Progenitor cell of endocrine pancreas (in vitro differentiated cells): ENCODE data around the gene SYDE2. TPM values are rescaled to one million over a fixed set of nuclear protein-coding genes. Genes with fewer than 3 reads are reported as not detected.
A peak's percentile ranks its signal among the peaks of the same experiment; 100 is the strongest.

Experiments
- DNase-seq: peaks from one replicate; pipeline ENCODE4 v3.0.0; 2021; ENCODE audit warnings: low spot score; ENCODE audit not compliant: unreplicated experiment
- H3K27ac Mint-ChIP-seq: 2 replicates; pipeline ENCODE4 v1.8.0; 2021; ENCODE audit warnings: mild to moderate bottlenecking, moderate library complexity, mixed read lengths
- H3K27me3 Mint-ChIP-seq: 2 replicates; pipeline ENCODE4 v1.8.0; 2021; ENCODE audit warnings: mixed read lengths
- H3K36me3 Mint-ChIP-seq: 2 replicates; pipeline ENCODE4 v1.8.0; 2022; ENCODE audit warnings: mixed read lengths; ENCODE audit not compliant: insufficient read depth
- H3K4me1 Mint-ChIP-seq: 2 replicates; pipeline ENCODE4 v1.8.0; 2021; ENCODE audit warnings: low read depth, mixed read lengths
- H3K4me3 Mint-ChIP-seq: 2 replicates; pipeline ENCODE4 v1.8.0; 2021; ENCODE audit warnings: low read depth, mild to moderate bottlenecking, moderate library complexity, mixed read lengths
- H3K9me3 Mint-ChIP-seq: 2 replicates; pipeline ENCODE4 v1.8.0; 2021; ENCODE audit warnings: low read depth, mixed read lengths
- total RNA-seq: library from RNA; stranded (reverse); gene quantifications from 2 replicates; pipeline ENCODE4 v1.2.1, GENCODE V29; 2021
- TF ChIP-seq, protein P1 (sequence below): fragments of 200-600 bp; sonication (generic); IDR thresholded peaks from one replicate; pipeline ENCODE4 v1.5.0; 2021; ENCODE audit warnings: antibody characterized with exemption, mild to moderate bottlenecking; ENCODE audit not compliant: unreplicated experiment

SYDE2 gene
- total RNA-seq, 1 donor from 2014 or later, result 24.2 TPM

DNA sequence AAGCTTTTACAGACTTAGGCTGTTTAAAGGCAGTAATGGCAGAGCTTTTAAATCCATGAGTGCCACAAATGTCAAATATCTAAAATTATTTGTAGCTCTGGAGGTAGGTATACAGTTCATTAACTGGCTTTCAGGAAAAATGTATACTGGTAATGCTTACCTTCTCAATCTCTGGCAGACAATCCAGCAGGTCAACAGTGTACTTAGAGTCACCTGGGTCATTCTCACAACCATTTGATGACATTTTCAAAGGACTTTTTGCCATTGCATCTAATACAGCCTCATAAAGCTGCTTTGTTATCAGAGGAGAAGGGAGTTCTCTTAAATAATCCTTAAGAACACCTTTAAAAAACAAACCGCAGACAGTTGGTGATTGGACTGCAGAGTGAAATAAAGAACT is 31.9 kb downstream of the SYDE2 start:
- Mint-ChIP-seq H3K4me1 (peaks cover 24% of the 10 kb centered on the region), H3K4me3 (no peak overlapping the region), H3K27ac (no peak overlapping the region), H3K9me3 (no peaks in the 10 kb centered on the region), H3K27me3 (no peaks in the 10 kb centered on the region), H3K36me3 (peaks cover 7% of the 10 kb centered on the region)
- DNase-seq, result no peak
- TF ChIP-seq, protein P1, sequence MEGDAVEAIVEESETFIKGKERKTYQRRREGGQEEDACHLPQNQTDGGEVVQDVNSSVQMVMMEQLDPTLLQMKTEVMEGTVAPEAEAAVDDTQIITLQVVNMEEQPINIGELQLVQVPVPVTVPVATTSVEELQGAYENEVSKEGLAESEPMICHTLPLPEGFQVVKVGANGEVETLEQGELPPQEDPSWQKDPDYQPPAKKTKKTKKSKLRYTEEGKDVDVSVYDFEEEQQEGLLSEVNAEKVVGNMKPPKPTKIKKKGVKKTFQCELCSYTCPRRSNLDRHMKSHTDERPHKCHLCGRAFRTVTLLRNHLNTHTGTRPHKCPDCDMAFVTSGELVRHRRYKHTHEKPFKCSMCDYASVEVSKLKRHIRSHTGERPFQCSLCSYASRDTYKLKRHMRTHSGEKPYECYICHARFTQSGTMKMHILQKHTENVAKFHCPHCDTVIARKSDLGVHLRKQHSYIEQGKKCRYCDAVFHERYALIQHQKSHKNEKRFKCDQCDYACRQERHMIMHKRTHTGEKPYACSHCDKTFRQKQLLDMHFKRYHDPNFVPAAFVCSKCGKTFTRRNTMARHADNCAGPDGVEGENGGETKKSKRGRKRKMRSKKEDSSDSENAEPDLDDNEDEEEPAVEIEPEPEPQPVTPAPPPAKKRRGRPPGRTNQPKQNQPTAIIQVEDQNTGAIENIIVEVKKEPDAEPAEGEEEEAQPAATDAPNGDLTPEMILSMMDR, result no peak

DNA sequence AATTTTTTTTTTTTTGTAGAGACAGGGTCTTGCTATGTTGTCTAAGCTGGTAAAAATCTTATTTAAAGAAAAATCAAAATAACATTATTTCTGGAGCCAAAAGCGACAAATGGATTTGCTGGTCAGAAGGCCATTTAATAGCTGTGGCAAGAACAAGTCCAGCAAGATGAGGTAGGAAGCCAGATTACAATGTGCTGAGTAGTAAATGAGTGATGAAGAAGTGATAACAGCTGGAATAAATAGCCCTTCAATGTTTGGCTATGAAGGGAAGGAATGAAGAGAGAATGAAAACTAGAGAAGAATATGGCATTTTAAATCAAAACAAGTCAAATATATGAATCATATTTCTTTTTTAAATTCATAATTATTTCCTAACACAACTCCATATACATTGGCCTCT is 34.5 kb downstream of the SYDE2 start:
- TF ChIP-seq, protein P1, result no peak
- Mint-ChIP-seq H3K9me3 (no peaks in the 10 kb centered on the region), H3K36me3 (peaks cover 11% of the 10 kb centered on the region), H3K4me3 (no peak overlapping the region), H3K27ac (no peak overlapping the region), H3K4me1 (peaks cover 10% of the 10 kb centered on the region), H3K27me3 (no peaks in the 10 kb centered on the region)
- no peak for DNase-seq

DNA sequence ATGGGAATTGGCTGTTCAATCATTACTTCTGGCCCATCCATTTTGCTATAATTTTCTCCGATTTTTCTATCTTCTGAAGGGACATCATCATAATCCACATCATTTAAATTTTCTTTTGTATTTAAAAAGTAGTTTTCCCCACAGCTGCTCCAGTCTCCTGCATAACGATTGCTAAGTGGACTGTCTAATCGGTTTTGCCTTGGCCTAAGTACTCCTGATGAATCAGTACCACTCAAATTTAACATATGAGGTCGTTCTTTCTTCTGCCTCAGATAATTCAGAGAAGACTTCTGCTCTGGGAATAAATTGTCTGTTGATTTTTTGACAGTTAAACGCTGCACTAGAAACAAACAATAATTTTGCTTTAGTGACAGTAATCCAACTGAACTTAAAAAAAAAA is 41.9 kb downstream of the SYDE2 start:
- Mint-ChIP-seq H3K27me3 (no peaks in the 10 kb centered on the region), H3K36me3 (peaks cover 10% of the 10 kb centered on the region), H3K4me1 (peaks cover 18% of the 10 kb centered on the region)

DNA sequence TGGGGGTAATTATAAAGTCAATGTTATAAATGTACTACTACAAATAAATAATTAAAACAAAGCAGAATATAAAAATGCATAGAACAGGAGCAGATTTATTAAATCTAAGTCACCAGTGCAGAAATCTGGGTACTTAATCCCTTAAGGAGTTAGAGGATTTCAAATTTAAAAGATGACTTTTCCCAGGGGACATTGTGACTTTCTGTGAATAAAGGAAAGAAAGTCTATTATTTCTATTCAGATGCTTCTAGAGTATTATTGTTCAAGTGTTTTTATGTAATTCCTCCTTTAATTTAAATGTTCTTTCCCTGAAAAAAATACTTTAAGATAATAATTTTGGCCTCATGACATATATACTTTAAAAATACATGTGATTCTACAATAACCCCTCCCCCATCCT is 43.4 kb downstream of the SYDE2 start:
- Mint-ChIP-seq H3K27me3 (no peaks in the 10 kb centered on the region), H3K4me1 (peaks cover 17% of the 10 kb centered on the region), H3K27ac (no peak overlapping the region), H3K4me3 (no peak overlapping the region), H3K9me3 (no peaks in the 10 kb centered on the region), H3K36me3 (peaks cover 8% of the 10 kb centered on the region)
- no peak for DNase-seq
- TF ChIP-seq, protein P1, result no peak

More for the DNA sequence above, 41.9 kb downstream of the SYDE2 start:
- Mint-ChIP-seq H3K27ac (no peak overlapping the region), H3K9me3 (no peaks in the 10 kb centered on the region), H3K4me3 (no peak overlapping the region)
- DNase-seq, result no peak
- TF ChIP-seq, protein P1, result no peak

DNA sequence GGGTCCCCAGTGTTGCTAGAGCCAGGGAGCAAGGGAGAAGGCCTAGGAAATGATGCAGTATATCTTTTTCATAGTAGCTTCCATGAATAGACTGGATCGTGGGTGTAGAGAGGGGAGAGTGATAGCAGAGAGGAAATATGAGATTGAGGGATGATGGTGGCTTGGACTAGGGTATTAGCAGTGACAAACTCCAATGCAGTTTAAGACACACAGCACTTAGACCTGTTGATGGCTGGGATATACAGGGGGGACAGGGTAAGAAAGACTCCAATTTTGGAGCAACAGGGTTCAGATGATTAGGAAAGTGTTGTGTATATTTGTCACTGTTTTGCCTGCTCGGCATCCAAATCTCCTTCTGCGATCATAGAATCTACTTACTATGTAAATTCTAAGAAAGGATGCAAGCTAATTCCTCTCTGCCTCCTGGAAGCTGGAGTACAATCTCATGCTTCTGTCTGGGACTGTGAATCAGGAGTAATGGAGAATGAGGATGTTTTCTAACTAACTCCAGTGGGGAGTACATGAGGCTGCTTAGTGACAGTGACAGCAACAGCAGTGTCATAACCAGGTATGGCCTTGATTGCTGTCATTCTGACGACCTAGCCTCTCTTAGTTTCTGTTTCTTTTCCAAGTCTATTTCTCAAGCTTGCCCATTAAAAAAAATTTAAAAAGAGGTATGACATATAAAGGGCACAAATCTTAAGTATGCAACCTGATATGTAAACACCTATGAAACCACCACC is 47.5 kb downstream of the SYDE2 start:
- no peak overlapping the region for H3K4me3 Mint-ChIP-seq
- peak overlapping the region; percentile 61 for H3K27ac Mint-ChIP-seq
- H3K36me3 Mint-ChIP-seq, result peaks cover 3% of the 10 kb centered on the region
- H3K27me3 Mint-ChIP-seq, result no peaks in the 10 kb centered on the region
- H3K4me1 Mint-ChIP-seq, result peaks cover 29% of the 10 kb centered on the region
- TF ChIP-seq, protein P1, result no peak
- H3K9me3 Mint-ChIP-seq, result no peaks in the 10 kb centered on the region
- DNase-seq, result no peak
